A549 treated with DMSO at 1 μM for 4 hours (cell line): ENCODE results near the gene CYP26A1. TPM values are rescaled to one million over a fixed set of nuclear protein-coding genes. Genes with fewer than 3 reads are reported as not detected.

Source experiments
- total RNA-seq: library from RNA; stranded (reverse); fragments of 200-300 nt; extraction: Qiagen RNA extraction; gene quantifications from 5 replicates; pipeline ENCODE4 v1.2.3, GENCODE V29; 2022; ENCODE audit warnings: low read depth

CYP26A1 gene, protein sequence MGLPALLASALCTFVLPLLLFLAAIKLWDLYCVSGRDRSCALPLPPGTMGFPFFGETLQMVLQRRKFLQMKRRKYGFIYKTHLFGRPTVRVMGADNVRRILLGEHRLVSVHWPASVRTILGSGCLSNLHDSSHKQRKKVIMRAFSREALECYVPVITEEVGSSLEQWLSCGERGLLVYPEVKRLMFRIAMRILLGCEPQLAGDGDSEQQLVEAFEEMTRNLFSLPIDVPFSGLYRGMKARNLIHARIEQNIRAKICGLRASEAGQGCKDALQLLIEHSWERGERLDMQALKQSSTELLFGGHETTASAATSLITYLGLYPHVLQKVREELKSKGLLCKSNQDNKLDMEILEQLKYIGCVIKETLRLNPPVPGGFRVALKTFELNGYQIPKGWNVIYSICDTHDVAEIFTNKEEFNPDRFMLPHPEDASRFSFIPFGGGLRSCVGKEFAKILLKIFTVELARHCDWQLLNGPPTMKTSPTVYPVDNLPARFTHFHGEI
- total RNA-seq, result 2.5 to 3.8 TPM (median 3.0 TPM) in 5 replicates

DNA sequence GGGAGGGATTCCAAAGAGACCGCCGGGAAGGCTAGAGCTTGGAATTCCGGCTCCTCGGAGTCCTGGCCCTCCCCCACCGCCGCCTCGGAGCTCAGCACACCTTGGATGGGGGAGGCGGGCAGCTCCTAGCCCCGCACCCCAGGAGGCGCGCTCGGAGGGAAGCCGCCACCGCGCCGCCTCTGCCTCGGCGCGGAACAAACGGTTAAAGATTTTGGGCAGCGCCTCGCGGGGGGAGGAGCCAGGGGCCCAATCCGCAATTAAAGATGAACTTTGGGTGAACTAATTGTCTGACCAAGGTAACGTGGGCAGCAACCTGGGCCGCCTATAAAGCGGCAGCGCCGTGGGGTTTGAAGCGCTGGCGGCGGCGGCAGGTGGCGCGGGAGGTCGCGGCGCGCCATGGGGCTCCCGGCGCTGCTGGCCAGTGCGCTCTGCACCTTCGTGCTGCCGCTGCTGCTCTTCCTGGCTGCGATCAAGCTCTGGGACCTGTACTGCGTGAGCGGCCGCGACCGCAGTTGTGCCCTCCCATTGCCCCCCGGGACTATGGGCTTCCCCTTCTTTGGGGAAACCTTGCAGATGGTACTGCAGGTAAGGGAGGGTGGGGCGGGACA is at the start of gene CYP26A1:
TSS of gene CYP26A1 (plus strand) at position 355 of the 608 bp plus-strand sequence. CDS start at position 397, 42 bp downstream.

GRCh38 chr10:93059975-93060886 is 13.5 kb upstream of the CYP26A1 start, which contains the start of gene CYP26C1:
Gene CYP26C1, plus strand, starts transcription at chr10:93060798. Its CDS starts 466 bp downstream, at chr10:93061264.

Other genes with a start within 250 kb of the CYP26A1 start
- 14.3 to 19.2 TPM (median 15.2 TPM) in 5 replicates for gene EXOC6, start 225.4 kb upstream of the CYP26A1 start, total RNA-seq
- gene CYP26C1, start 13.1 kb upstream of the CYP26A1 start, total RNA-seq, result not detected in 5 replicates